GM12878 (cell line): Measurements from ENCODE around the gene TRIOBP. TPM values are rescaled to one million over a fixed set of nuclear protein-coding genes. Genes with fewer than 3 reads are reported as not detected.
A peak's percentile ranks its signal among the peaks of the same experiment; 100 is the strongest.

Experiments
- ATAC-seq: fragments of 200-7000 bp; cut with Tn5 transposase; 3 replicates; pipeline ENCODE4 v1.9.1; 2020; ENCODE audit warnings: mild to moderate bottlenecking, moderate library complexity
- BruUV-seq: library from RNA; stranded (reverse); fragments of 400-500 nt; replicated peaks from 2 replicates; lab custom pipeline; 2021; lab: Mats Ljungman, UMichigan
- CTCF ChIA-PET: fragments of 300-600 bp; sonication (Branson Sonifier 250); formaldehyde crosslinking; extraction: SDS; loops from one replicate; lab custom pipeline; 2021; ENCODE audit warnings: inconsistent platforms; lab: Yijun Ruan, JAX
- POLR2A ChIA-PET: fragments of 350-600 bp; formaldehyde crosslinking; extraction: SDS; loops from one replicate; lab custom pipeline; 2021; ENCODE audit warnings: inconsistent platforms; lab: Charles Lee
- RAD21 ChIA-PET: fragments of 300-600 bp; sonication (Branson Sonifier 250); formaldehyde crosslinking; loops from one replicate; lab custom pipeline; 2023; ENCODE audit warnings: antibody characterized with exemption; ENCODE audit not compliant: unreplicated experiment; lab: Charles Lee
- SMC1A ChIA-PET: fragments of 300-600 bp; sonication (Branson Sonifier 250); formaldehyde crosslinking; loops from one replicate; lab custom pipeline; 2023; ENCODE audit not compliant: unreplicated experiment, uncharacterized antibody; lab: Charles Lee
- DNase-seq: peaks from one replicate; pipeline ENCODE4 v3.0.0-alpha.2; 2011; ENCODE audit warnings: low read depth, low spot score
- FAIRE-seq: peaks from 3 replicates; lab custom pipeline; 2011; peaks lifted over from hg19 to GRCh38; lab: Jason Lieb, UNC
- H2AFZ ChIP-seq: 2 replicates; pipeline ENCODE4 v1.6.0; 2011; ENCODE audit warnings: low read depth, low read length, control low read depth; ENCODE audit not compliant: control insufficient read depth
- H3K27ac ChIP-seq: 2 replicates; pipeline ENCODE4 v1.5.1; 2011; ENCODE audit warnings: control low read depth; ENCODE audit not compliant: control insufficient read depth, insufficient read depth
- H3K27me3 ChIP-seq, 2 experiments: replicated peaks in 1 of 2; 2 replicates each; pipeline versions ENCODE4 v1.6.0 to v1.6.1; 2011; ENCODE audit warnings: low read length in 1 of 2; ENCODE audit not compliant: control insufficient read depth in 2 of 2, insufficient read depth in 2 of 2
- H3K36me3 ChIP-seq, 2 experiments: 2 replicates each; pipeline ENCODE4 v1.5.1; 2011; ENCODE audit warnings: low read length in 1 of 2; ENCODE audit not compliant: control insufficient read depth in 2 of 2, insufficient read depth in 2 of 2
- H3K4me1 ChIP-seq: 2 replicates; pipeline ENCODE4 v1.6.1; 2011; ENCODE audit warnings: mild to moderate bottlenecking, low read length, moderate library complexity, mixed read lengths; ENCODE audit not compliant: control insufficient read depth, insufficient read depth
- H3K4me2 ChIP-seq: 2 replicates; pipeline ENCODE4 v1.6.0; 2011; ENCODE audit warnings: control low read depth; ENCODE audit not compliant: control insufficient read depth, insufficient read depth
- H3K4me3 ChIP-seq: fragments of 200-600 bp; sonication (generic); 2 replicates; pipeline ENCODE4 v1.5.1; 2016
- H3K79me2 ChIP-seq: 2 replicates; pipeline ENCODE4 v1.6.0; 2011; ENCODE audit warnings: low read length; ENCODE audit not compliant: control insufficient read depth, insufficient read depth
- H3K9ac ChIP-seq: 2 replicates; pipeline ENCODE4 v1.8.0; 2011; ENCODE audit warnings: low read length, control low read depth, mixed read lengths; ENCODE audit not compliant: control insufficient read depth, insufficient read depth
- H3K9me3 ChIP-seq: replicated peaks from 3 replicates; pipeline ENCODE4 v1.5.1; 2011; ENCODE audit warnings: mild to moderate bottlenecking, low read length; ENCODE audit not compliant: control insufficient read depth, insufficient read depth
- H4K20me1 ChIP-seq: 2 replicates; pipeline ENCODE4 v1.6.0; 2011; ENCODE audit not compliant: control insufficient read depth, insufficient read depth
- CTCF ChIP-seq, 3 experiments: IDR thresholded peaks in 2 of 3; conservative IDR thresholded peaks in 1 of 3; 2 replicates each; pipeline ENCODE4 v1.5.1; 2011; ENCODE audit warnings: low read depth in 3 of 3, low read length in 3 of 3, mild to moderate bottlenecking in 3 of 3, control low read depth in 2 of 3, moderate library complexity in 2 of 3, inconsistent platforms in 1 of 3, mixed read lengths in 1 of 3; ENCODE audit not compliant: control insufficient read depth in 2 of 3, insufficient read depth in 1 of 3; ENCODE audit errors: extremely low read depth in 1 of 3
- DPF2 ChIP-seq: fragments of 450-650 bp; IDR thresholded peaks from 2 replicates; pipeline ENCODE4 v1.6.1; 2017; ENCODE audit warnings: mild to moderate bottlenecking
- EED ChIP-seq: sonication (generic); IDR thresholded peaks from 2 replicates; pipeline ENCODE4 v1.6.1; 2016; ENCODE audit warnings: antibody characterized with exemption, low read depth
- IRF4 ChIP-seq: IDR thresholded peaks from 2 replicates; pipeline ENCODE4 v1.6.1; 2011; ENCODE audit warnings: low read depth, low read length
- MEF2A ChIP-seq: IDR thresholded peaks from 2 replicates; pipeline ENCODE4 v1.6.1; 2011; ENCODE audit warnings: low read depth, mild to moderate bottlenecking, low read length, moderate library complexity; ENCODE audit not compliant: insufficient read depth
- POLR2AphosphoS2 ChIP-seq: IDR thresholded peaks from 2 replicates; pipeline ENCODE4 v1.6.1; 2011; ENCODE audit warnings: low read depth, mild to moderate bottlenecking, low read length, improper control_type of control experiment, moderate library complexity
- SMAD5 ChIP-seq: IDR thresholded peaks from 2 replicates; pipeline ENCODE4 v1.6.1; 2016; ENCODE audit warnings: antibody characterized with exemption, low read depth
- SPI1 ChIP-seq: IDR thresholded peaks from 2 replicates; pipeline ENCODE4 v1.6.1; 2011; ENCODE audit warnings: low read depth, mild to moderate bottlenecking, low read length, moderate library complexity, borderline replicate concordance; ENCODE audit not compliant: insufficient read depth
- YY1 ChIP-seq: IDR thresholded peaks from 2 replicates; pipeline ENCODE4 v1.6.1; 2011; ENCODE audit warnings: low read depth, mild to moderate bottlenecking, low read length
- ZNF687 ChIP-seq: fragments of 450-650 bp; IDR thresholded peaks from 2 replicates; pipeline ENCODE4 v1.6.1; 2017; ENCODE audit warnings: mild to moderate bottlenecking, moderate library complexity
- WGBS: methylation state at CpG from one replicate; pipeline ENCODE4 v1.1.6; 2016; ENCODE audit warnings: low lambda C conversion rate; ENCODE audit not compliant: insufficient replicate concordance, insufficient coverage; ENCODE audit errors: missing lambda C conversion rate; 5-methylcytosine and 5-hydroxymethylcytosine counted together
- in situ Hi-C: fragments of 300-500 bp; cut with MboI; formaldehyde crosslinking; loops from 9 replicates; pipeline ENCODE4 v1.14.3; 2018; ENCODE audit warnings: mixed read lengths
- intact Hi-C: fragments of 100-400 bp; cut with micrococcal nuclease; formaldehyde crosslinking; loops from one replicate; pipeline ENCODE4 v1.14.2; 2022; ENCODE audit not compliant: unreplicated experiment
- polyA plus RNA-seq, 11 experiments: library from polyadenylated mRNA; depleted of rRNA in 4 of 11; unstranded in 6 of 11; stranded (reverse) in 5 of 11; fragments of >200 nt; fragmentation: Nextera tagmentation in 4 of 11; fragmentation: Illumina TruSeq in 1 of 11; extraction: Ambion mirVana in 4 of 11; extraction: Trizol in 1 of 11; gene quantifications; 1 replicate in 1 of 11; 2 replicates in 10 of 11; pipeline versions ENCODE4 v1.2.1 to v1.2.3, GENCODE V29; 2011 to 2016; ENCODE audit warnings: inconsistent platforms in 2 of 11, missing spikeins in 2 of 11, low read depth in 1 of 11
- total RNA-seq, 4 experiments: library from RNA; depleted of rRNA in 3 of 4; stranded (reverse); fragments of >200 nt in 3 of 4; fragmentation: Illumina TruSeq in 1 of 4; extraction: Trizol in 1 of 4; gene quantifications; 2 replicates each; pipeline versions ENCODE4 v1.2.1 to v1.2.3, GENCODE V29; 2013 to 2021

Gene TRIOBP
- total and polyA plus RNA-seq, 10 of the 15 experiments (the other 5 are each of a cell fraction or from before 2014, with no cell fraction given): 0.21 to 23.6 (median 11.9) TPM

- RAD21 ChIA-PET: no interaction called here
- Histone ChIP-seq H4K20me1 (no peaks in the 10 kb centered on the region; the same call in 1 of the 2 replicates), H3K9ac (no peak overlapping the region), H3K79me2 (no peaks in the 10 kb centered on the region), H3K27ac (no peak overlapping the region), H2AFZ (no peak overlapping the region), H3K27me3 (no peaks in the 10 kb centered on the region), H3K4me3 (no peak overlapping the region), H3K4me1 (peaks cover 3% of the 10 kb centered on the region), H3K4me2 (no peak overlapping the region), H3K36me3 (peaks cover 0 to 4% of the 10 kb centered on the region in 2 experiments; a peak in 2 of 4 replicates), H3K9me3 (no peaks in the 10 kb centered on the region)
- CTCF ChIA-PET: interaction anchor here (0.6 kb wide), 1 partner anchor 84 kb away, joined by 3 read pairs; no protein-coding TSS in a partner anchor
- WGBS: 86% methylated on average over 17 of the region's 17 CpGs
- in situ Hi-C loops (no loop called here), intact Hi-C loops (no loop called here)
- DNase-seq (no peak), ATAC-seq (no peak), FAIRE-seq (no peak)
- POLR2A ChIA-PET: no interaction called here
- SMC1A ChIA-PET: no interaction called here
- BruUV-seq: no TSS peak
- TF ChIP-seq MEF2A: no peak
- TF ChIP-seq SPI1: peak; percentile 51; the same call in 1 of the 2 replicates
Measured at GRCh38 chr22:37771702-37772427, 75.0 kb downstream of the TRIOBP start.

- Histone ChIP-seq H3K27me3 (no peaks in the 10 kb centered on the region), H3K79me2 (no peaks in the 10 kb centered on the region), H3K9ac (no peak overlapping the region), H3K4me1 (peaks cover 17% of the 10 kb centered on the region), H3K9me3 (no peaks in the 10 kb centered on the region; the same call in 2 of the 3 replicates), H4K20me1 (no peaks in the 10 kb centered on the region; the same call in 1 of the 2 replicates), H3K4me2 (no peak overlapping the region), H3K4me3 (no peak overlapping the region), H3K36me3 (no peaks in the 10 kb centered on the region; a peak in 1 of 4 replicates), H3K27ac (no peak overlapping the region), H2AFZ (no peak overlapping the region)
- POLR2A ChIA-PET: no interaction called here
- no peak for ATAC-seq
- FAIRE-seq: no peak
- no TSS peak for BruUV-seq
- CTCF ChIA-PET: no interaction called here
- intact Hi-C loops (no loop called here), in situ Hi-C loops (no loop called here)
- TF ChIP-seq IRF4: no peak
- no peak for TF ChIP-seq YY1
- TF ChIP-seq EED: no peak
- no peak for TF ChIP-seq SMAD5
- no peak for TF ChIP-seq DPF2
- no peak for TF ChIP-seq CTCF (IDR thresholded peaks at IDR 0.05 in 2 of 3, conservative IDR thresholded peaks at IDR 0.05 in 1 of 3; ENCODE audit: control insufficient read depth in 2 of 3, extremely low read depth in 1 of 3, insufficient read depth in 1 of 3, low read depth in 3 of 3, low read length in 3 of 3)
- no peak for TF ChIP-seq ZNF687
- no peak for TF ChIP-seq POLR2AphosphoS2
- SMC1A ChIA-PET: no interaction called here
- RAD21 ChIA-PET: no interaction called here
- WGBS: 95% methylated on average over 3 of the region's 3 CpGs
- no peak for DNase-seq
Measured at GRCh38 chr22:37774728-37775127, 77.9 kb downstream of the TRIOBP start.
